Liver (tissue), 9 donors: ENCODE data around the gene POLH. TPM values are rescaled to one million over a fixed set of nuclear protein-coding genes. Genes with fewer than 3 reads are reported as not detected.

Experiments used
- DNase-seq: peaks from one replicate; pipeline ENCODE4 v3.0.0-alpha.2; 2017; ENCODE audit warnings: low spot score
- H3K27ac ChIP-seq, 2 donors: one replicate each; pipeline ENCODE4 v1.7.0; 2013; ENCODE audit warnings: inconsistent platforms in 2 of 2, low read length in 2 of 2, control low read depth in 1 of 2, low read depth in 1 of 2, mild to moderate bottlenecking in 1 of 2
- H3K27me3 ChIP-seq, 4 donors: one replicate each; pipeline versions ENCODE4 v1.6.1 to v1.7.0; 2013; ENCODE audit warnings: low read length in 3 of 4, inconsistent platforms in 1 of 4, mild to moderate bottlenecking in 1 of 4, moderate library complexity in 1 of 4; ENCODE audit not compliant: control insufficient read depth in 4 of 4, insufficient read depth in 4 of 4
- H3K36me3 ChIP-seq, 4 donors: one replicate each; pipeline versions ENCODE4 v1.6.1 to v1.7.0; 2013; ENCODE audit warnings: low read length in 3 of 4, mild to moderate bottlenecking in 3 of 4, low read depth in 1 of 4, moderate library complexity in 1 of 4; ENCODE audit not compliant: control insufficient read depth in 4 of 4, insufficient read depth in 3 of 4
- H3K4me1 ChIP-seq, 4 donors: one replicate each; pipeline versions ENCODE4 v1.6.1 to v1.7.0; 2013; ENCODE audit warnings: low read length in 3 of 4, mild to moderate bottlenecking in 3 of 4, moderate library complexity in 1 of 4; ENCODE audit not compliant: control insufficient read depth in 4 of 4, insufficient read depth in 4 of 4
- H3K4me3 ChIP-seq, 3 donors: one replicate each; pipeline versions ENCODE4 v1.6.1 to v1.7.0; 2013; ENCODE audit warnings: low read length in 3 of 3, control low read depth in 1 of 3, low read depth in 1 of 3, mild to moderate bottlenecking in 1 of 3
- H3K9ac ChIP-seq, 2 donors: one replicate each; pipeline ENCODE4 v1.7.0; 2013; ENCODE audit warnings: low read length in 2 of 2, mild to moderate bottlenecking in 2 of 2, moderate library complexity in 2 of 2, control low read depth in 1 of 2, low read depth in 1 of 2
- H3K9me3 ChIP-seq, 4 donors: one replicate each; pipeline versions ENCODE4 v1.6.1 to v1.7.0; 2013; ENCODE audit warnings: low read length in 3 of 4; ENCODE audit not compliant: control insufficient read depth in 4 of 4
- CTCF ChIP-seq: fragments of 150-350 bp; IDR thresholded peaks from 2 replicates; pipeline ENCODE4 v1.5.1; 2017; ENCODE audit warnings: improper control_type of control experiment, low read depth, low read length; ENCODE audit not compliant: missing input control
- EGR1 ChIP-seq, 2 donors: IDR thresholded peaks; 2 replicates each; pipeline ENCODE4 v1.6.1; 2016 to 2018; ENCODE audit warnings: antibody characterized with exemption in 2 of 2, low read depth in 2 of 2
- FOXA1 ChIP-seq: IDR thresholded peaks from 2 replicates; pipeline ENCODE4 v1.6.1; 2016; ENCODE audit warnings: antibody characterized with exemption
- FOXA2 ChIP-seq: IDR thresholded peaks from 2 replicates; pipeline ENCODE4 v1.6.1; 2016; ENCODE audit warnings: antibody characterized with exemption
- GABPA ChIP-seq, 2 donors: IDR thresholded peaks in 1 of 2; conservative IDR thresholded peaks in 1 of 2; 2 replicates each; pipeline ENCODE4 v1.6.1; 2016; ENCODE audit warnings: antibody characterized with exemption in 2 of 2, mild to moderate bottlenecking in 1 of 2, moderate library complexity in 1 of 2
- HNF4A ChIP-seq, 2 donors: conservative IDR thresholded peaks; 2 replicates each; pipeline ENCODE4 v1.6.1; 2016; ENCODE audit warnings: antibody characterized with exemption in 2 of 2, mild to moderate bottlenecking in 2 of 2
- HNF4G ChIP-seq: IDR thresholded peaks from 2 replicates; pipeline ENCODE4 v1.6.1; 2016; ENCODE audit warnings: antibody characterized with exemption
- JUND ChIP-seq, 2 donors: IDR thresholded peaks; 2 replicates each; pipeline ENCODE4 v1.6.1; 2016; ENCODE audit warnings: antibody characterized with exemption in 2 of 2
- NR2F2 ChIP-seq: IDR thresholded peaks from 2 replicates; pipeline ENCODE4 v1.6.1; 2016; ENCODE audit warnings: antibody characterized with exemption
- RAD21 ChIP-seq, 2 donors: IDR thresholded peaks; 2 replicates each; pipeline ENCODE4 v1.6.1; 2016; ENCODE audit warnings: antibody characterized with exemption in 2 of 2, mild to moderate bottlenecking in 2 of 2
- RXRA ChIP-seq, 2 donors: IDR thresholded peaks; 2 replicates each; pipeline ENCODE4 v1.6.1; 2017 to 2018; ENCODE audit warnings: antibody characterized with exemption in 2 of 2, mild to moderate bottlenecking in 1 of 2
- SP1 ChIP-seq: IDR thresholded peaks from 2 replicates; pipeline ENCODE4 v1.6.1; 2018; ENCODE audit warnings: antibody characterized with exemption, mild to moderate bottlenecking
- TAF1 ChIP-seq: conservative IDR thresholded peaks from 2 replicates; pipeline ENCODE4 v1.6.1; 2016; ENCODE audit warnings: antibody characterized with exemption, mild to moderate bottlenecking
- YY1 ChIP-seq: IDR thresholded peaks from 2 replicates; pipeline ENCODE4 v1.6.1; 2016; ENCODE audit warnings: antibody characterized with exemption, mild to moderate bottlenecking
- ZBTB33 ChIP-seq: IDR thresholded peaks from 2 replicates; pipeline ENCODE4 v1.6.1; 2016; ENCODE audit warnings: antibody characterized with exemption
- WGBS: extraction: QIAGEN DNeasy Blood & Tissue Kit; methylation state at CpG from one replicate; pipeline ENCODE4 v1.1.7; 2013; 5-methylcytosine and 5-hydroxymethylcytosine counted together
- polyA plus RNA-seq, 2 donors: library from polyadenylated mRNA; stranded (reverse) in 1 of 2; unstranded in 1 of 2; fragments of 200-250 nt in 1 of 2; fragments of >200 nt in 1 of 2; fragmentation: Nextera tagmentation in 1 of 2; extraction: Ambion mirVana in 1 of 2; gene quantifications; one replicate each; pipeline versions ENCODE4 v1.2.1 to v1.2.3, GENCODE V29; 2013 to 2015
- total RNA-seq, 2 donors: library from RNA; depleted of rRNA; stranded (reverse); fragments of >200 nt; gene quantifications; one replicate each; pipeline ENCODE4 v1.2.3, GENCODE V29; 2014
- TF ChIP-seq, protein P1 (sequence below): IDR thresholded peaks from 2 replicates; pipeline ENCODE4 v1.6.1; 2016; ENCODE audit warnings: antibody characterized with exemption
- TF ChIP-seq, protein P2 (sequence below): IDR thresholded peaks from 2 replicates; pipeline ENCODE4 v1.6.1; 2016; ENCODE audit warnings: antibody characterized with exemption
- TF ChIP-seq, protein P3 (sequence below): IDR thresholded peaks from 2 replicates; pipeline ENCODE4 v1.6.1; 2016; ENCODE audit warnings: antibody characterized with exemption, mild to moderate bottlenecking
- donor health status: healthy.
- donor health status: healthy.
- donor health status: healthy.
- donor health status: healthy.
- donor health status: healthy.

Gene POLH
- total and polyA plus RNA-seq, 4 donors: 1.9 to 7.5 (median 4.7) TPM

DNA sequence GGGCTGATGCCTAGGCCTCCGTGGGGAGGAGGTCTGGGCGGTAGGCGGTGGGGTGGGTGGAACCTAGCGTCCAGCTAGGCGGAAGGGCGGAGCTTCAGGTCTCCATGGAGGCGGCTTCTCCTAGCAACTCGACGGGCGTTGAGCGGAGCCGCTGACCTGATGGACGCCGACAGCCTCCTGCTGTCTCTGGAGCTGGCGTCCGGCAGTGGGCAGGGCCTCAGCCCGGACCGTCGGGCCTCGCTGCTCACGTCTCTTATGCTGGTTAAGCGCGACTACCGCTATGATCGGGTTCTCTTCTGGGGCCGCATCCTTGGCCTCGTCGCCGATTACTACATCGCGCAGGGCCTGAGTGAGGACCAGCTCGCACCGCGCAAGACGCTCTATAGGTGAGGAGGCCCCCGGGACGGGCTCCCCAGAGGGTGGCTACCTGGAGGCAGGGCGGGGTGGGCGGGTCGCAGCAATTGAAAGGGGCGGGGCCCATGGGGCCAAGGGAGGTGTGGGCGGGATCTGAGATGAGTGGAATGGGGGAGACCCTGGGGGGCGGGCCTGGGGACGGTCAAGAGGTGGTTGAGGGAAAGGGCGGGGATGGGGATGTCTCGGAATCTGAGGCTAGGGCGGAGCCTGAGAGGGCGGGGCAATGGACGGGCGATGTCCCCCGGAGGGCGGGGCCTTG lies 69.1 kb downstream of the POLH start, which contains the start of gene RSPH9 (continued):
- no peak for TF ChIP-seq FOXA2

- no peak for TF ChIP-seq SP1
- TF ChIP-seq RXRA (IDR thresholded peaks at IDR 0.05): no peak
- WGBS: 29% methylated on average over 9 of the region's 9 CpGs
- H3K27me3 ChIP-seq: no peaks in the 10 kb centered on the region
- no peak overlapping the region for H3K27ac ChIP-seq
- peaks cover 0 to 3% (median 0%) of the 10 kb centered on the region in 4 donors for H3K4me1 ChIP-seq
- no peaks in the 10 kb centered on the region for H3K9me3 ChIP-seq
- no peak overlapping the region for H3K9ac ChIP-seq
- H3K4me3 ChIP-seq: no peak overlapping the region
- H3K36me3 ChIP-seq: peaks cover 0 to 14% (median 4%) of the 10 kb centered on the region in 4 donors
- DNase-seq: no peak
Observed at GRCh38 chr6:43645613-43645964, 69.6 kb downstream of the POLH start.

DNA sequence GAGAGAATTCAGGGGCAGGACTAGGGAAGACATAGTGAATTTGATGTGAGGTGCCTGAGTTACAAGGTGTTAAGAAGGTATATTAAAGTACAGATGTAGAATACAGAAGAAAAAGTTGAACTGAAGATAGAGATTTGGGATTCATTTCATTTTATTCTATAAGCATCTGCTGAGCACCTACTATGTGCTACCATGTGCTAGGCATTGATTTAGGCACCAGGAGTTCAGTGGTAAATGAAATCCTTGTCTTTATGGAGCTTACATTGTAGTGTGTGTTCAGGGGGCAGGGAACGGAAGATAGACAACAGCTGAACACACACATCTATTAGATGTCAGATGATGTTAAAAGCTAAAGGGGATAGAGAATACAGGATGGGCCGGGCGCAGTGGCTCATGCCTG lies 71.6 kb downstream of the POLH start:
- DNase-seq: no peak
- Histone ChIP-seq H3K9ac (no peak overlapping the region), H3K36me3 (peaks cover 0 to 2% (median 0%) of the 10 kb centered on the region in 4 donors), H3K4me3 (no peak overlapping the region), H3K9me3 (no peaks in the 10 kb centered on the region), H3K27ac (no peak overlapping the region), H3K4me1 (peaks cover 0 to 3% (median 0%) of the 10 kb centered on the region in 4 donors), H3K27me3 (no peaks in the 10 kb centered on the region)
- WGBS: 96% methylated on average over 3 of the region's 3 CpGs
- no peak for TF ChIP-seq JUND (IDR thresholded peaks at IDR 0.05)
- TF ChIP-seq FOXA2: no peak
- TF ChIP-seq, protein P1, sequence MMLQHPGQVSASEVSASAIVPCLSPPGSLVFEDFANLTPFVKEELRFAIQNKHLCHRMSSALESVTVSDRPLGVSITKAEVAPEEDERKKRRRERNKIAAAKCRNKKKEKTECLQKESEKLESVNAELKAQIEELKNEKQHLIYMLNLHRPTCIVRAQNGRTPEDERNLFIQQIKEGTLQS: no peak
- TF ChIP-seq RXRA (IDR thresholded peaks at IDR 0.05): no peak
- TF ChIP-seq FOXA1: no peak
- TF ChIP-seq HNF4G: no peak
- TF ChIP-seq GABPA (IDR thresholded peaks at IDR 0.05 in 1 of 2, conservative IDR thresholded peaks at IDR 0.05 in 1 of 2): no peak
- TF ChIP-seq YY1: no peak
- no peak for TF ChIP-seq TAF1
- TF ChIP-seq CTCF: no peak
- TF ChIP-seq, protein P2, sequence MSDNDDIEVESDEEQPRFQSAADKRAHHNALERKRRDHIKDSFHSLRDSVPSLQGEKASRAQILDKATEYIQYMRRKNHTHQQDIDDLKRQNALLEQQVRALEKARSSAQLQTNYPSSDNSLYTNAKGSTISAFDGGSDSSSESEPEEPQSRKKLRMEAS: no peak
- TF ChIP-seq, protein P3, sequence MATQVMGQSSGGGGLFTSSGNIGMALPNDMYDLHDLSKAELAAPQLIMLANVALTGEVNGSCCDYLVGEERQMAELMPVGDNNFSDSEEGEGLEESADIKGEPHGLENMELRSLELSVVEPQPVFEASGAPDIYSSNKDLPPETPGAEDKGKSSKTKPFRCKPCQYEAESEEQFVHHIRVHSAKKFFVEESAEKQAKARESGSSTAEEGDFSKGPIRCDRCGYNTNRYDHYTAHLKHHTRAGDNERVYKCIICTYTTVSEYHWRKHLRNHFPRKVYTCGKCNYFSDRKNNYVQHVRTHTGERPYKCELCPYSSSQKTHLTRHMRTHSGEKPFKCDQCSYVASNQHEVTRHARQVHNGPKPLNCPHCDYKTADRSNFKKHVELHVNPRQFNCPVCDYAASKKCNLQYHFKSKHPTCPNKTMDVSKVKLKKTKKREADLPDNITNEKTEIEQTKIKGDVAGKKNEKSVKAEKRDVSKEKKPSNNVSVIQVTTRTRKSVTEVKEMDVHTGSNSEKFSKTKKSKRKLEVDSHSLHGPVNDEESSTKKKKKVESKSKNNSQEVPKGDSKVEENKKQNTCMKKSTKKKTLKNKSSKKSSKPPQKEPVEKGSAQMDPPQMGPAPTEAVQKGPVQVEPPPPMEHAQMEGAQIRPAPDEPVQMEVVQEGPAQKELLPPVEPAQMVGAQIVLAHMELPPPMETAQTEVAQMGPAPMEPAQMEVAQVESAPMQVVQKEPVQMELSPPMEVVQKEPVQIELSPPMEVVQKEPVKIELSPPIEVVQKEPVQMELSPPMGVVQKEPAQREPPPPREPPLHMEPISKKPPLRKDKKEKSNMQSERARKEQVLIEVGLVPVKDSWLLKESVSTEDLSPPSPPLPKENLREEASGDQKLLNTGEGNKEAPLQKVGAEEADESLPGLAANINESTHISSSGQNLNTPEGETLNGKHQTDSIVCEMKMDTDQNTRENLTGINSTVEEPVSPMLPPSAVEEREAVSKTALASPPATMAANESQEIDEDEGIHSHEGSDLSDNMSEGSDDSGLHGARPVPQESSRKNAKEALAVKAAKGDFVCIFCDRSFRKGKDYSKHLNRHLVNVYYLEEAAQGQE: no peak
- TF ChIP-seq SP1: no peak
- no peak for TF ChIP-seq ZBTB33
- no peak for TF ChIP-seq RAD21 (IDR thresholded peaks at IDR 0.05)
- no peak for TF ChIP-seq NR2F2
- TF ChIP-seq HNF4A (conservative IDR thresholded peaks at IDR 0.05): no peak
- TF ChIP-seq EGR1 (IDR thresholded peaks at IDR 0.05; ENCODE audit: low read depth in 2 of 2): no peak
